ENCODE results near the gene GALNT16.
"Not testable (repeated sequence)": the region's sequence is repeated elsewhere in the genome, so short reads cannot be mapped to it uniquely, and the experiment has no call there.

Gene GALNT16

GRCh38 chr14:69287098-69288010, 27.4 kb downstream of the GALNT16 start:
- no peak for DNase-seq

- no peak for DNase-seq
Measured at GRCh38 chr14:69288011-69288771, 28.2 kb downstream of the GALNT16 start.

GRCh38 chr14:69288956-69289705, 29.2 kb downstream of the GALNT16 start:
- no peak for DNase-seq

- DNase-seq = no peak
Measured at GRCh38 chr14:69289811-69290520, 30.0 kb downstream of the GALNT16 start.

GRCh38 chr14:69290881-69291280, 30.9 kb downstream of the GALNT16 start:
- not testable (repeated sequence) for DNase-seq

- no peak for DNase-seq
Measured at GRCh38 chr14:69291396-69291795, 31.4 kb downstream of the GALNT16 start.

GRCh38 chr14:69291891-69292561, 32.1 kb downstream of the GALNT16 start:
- no peak for DNase-seq

GRCh38 chr14:69298131-69299071, 38.4 kb downstream of the GALNT16 start:
- no peak for DNase-seq

GRCh38 chr14:69299286-69300035, 39.5 kb downstream of the GALNT16 start:
- DNase-seq = peak; percentile 3

GRCh38 chr14:69300601-69301221, 40.8 kb downstream of the GALNT16 start:
- no peak for DNase-seq

GRCh38 chr14:69303086-69303485, 43.1 kb downstream of the GALNT16 start:
- DNase-seq = no peak

GRCh38 chr14:69312608-69313007, 52.6 kb downstream of the GALNT16 start:
- no peak for DNase-seq

GRCh38 chr14:69313176-69313575, 53.2 kb downstream of the GALNT16 start:
- DNase-seq = no peak

- no peak for DNase-seq
Measured at GRCh38 chr14:69314327-69314726, 54.4 kb downstream of the GALNT16 start.

- DNase-seq = no peak
Measured at GRCh38 chr14:69315301-69315700, 55.3 kb downstream of the GALNT16 start.

- no peak for DNase-seq
Measured at GRCh38 chr14:69316449-69317101, 56.6 kb downstream of the GALNT16 start.

GRCh38 chr14:69317102-69317755, 57.3 kb downstream of the GALNT16 start:
- DNase-seq = no peak

GRCh38 chr14:69317780-69318179, 57.8 kb downstream of the GALNT16 start:
- no peak for DNase-seq
